GM21529 (cell line): ENCODE data around the gene TOLLIP.

Experiments used
- ATAC-seq: cut with Tn5 transposase; IDR thresholded peaks from one replicate; pipeline ENCODE4 v1.9.1; 2021; ENCODE audit not compliant: unreplicated experiment

TOLLIP gene

DNA sequence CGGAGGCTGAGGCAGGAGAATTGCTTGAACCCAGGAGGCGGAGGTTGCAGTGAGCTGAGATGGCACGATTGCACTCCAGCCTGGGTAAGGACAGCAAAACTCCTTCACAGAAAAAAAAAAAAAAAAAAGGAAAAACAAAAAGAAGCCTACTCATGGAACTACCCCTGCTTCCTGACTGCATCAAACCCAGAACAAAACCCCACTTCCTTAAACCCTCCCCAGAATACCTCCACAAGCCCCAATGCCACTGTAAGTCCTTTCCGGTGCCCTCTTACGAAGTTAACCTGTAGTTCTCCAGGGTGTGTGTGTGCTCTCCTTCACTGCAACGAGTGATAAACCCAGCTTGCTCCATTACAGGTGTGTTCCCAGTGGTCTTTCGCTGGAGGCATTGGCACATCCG is 8.6 kb upstream of the TOLLIP start:
- ATAC-seq = no peak

DNA sequence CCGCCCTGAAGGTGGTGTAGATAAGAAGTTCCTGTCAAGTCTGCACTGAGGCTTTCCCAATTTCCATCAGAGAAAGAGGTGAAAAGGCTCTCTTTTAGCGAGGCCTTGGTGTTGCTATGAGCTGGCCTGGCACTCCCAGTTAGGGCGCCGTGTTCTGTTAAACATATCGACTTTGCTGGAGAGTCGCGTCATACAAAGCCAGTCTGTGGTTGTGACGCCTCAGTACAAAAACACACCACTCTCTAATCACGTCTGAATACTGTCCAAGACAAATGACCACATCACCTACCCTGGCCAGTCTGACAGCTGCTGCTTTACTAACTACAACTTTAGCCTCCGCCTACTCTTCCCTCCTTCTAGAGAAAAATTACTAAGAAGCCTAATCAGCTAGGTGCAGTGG is 8.0 kb upstream of the TOLLIP start:
- ATAC-seq = no peak

DNA sequence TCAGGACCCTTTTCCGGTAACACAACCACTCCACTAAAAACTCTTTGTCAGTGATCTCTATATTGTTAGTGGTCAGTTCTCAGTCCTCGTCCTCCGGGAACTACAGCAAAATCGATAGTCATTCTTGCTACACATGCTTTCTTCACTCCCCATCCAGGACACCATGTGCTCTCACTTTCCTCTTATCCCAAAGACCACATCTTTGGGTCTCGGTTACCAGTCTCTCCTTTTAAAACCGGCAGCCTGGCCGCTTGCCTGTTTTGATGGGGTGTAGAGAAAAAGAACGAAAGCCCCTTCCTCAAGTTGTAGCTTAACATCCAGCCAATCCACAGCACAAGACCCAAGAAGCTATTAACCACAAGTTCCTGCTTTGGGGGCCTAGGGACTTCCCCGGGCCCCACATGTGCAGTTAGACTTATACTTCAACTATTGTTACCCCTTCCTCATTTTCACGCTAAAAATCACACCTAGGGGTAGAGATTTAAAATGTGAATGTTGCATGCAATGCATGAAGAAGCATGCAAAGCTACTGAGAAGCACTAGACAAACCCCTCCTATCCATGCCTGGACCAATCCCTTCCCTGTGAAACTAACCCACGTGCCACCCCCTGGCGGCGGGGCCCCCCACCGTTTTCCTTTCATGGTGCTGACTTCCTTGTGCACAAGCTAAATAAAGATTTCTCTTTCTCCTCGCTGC is 1.5 kb upstream of the TOLLIP start:
- ATAC-seq = no peak

DNA sequence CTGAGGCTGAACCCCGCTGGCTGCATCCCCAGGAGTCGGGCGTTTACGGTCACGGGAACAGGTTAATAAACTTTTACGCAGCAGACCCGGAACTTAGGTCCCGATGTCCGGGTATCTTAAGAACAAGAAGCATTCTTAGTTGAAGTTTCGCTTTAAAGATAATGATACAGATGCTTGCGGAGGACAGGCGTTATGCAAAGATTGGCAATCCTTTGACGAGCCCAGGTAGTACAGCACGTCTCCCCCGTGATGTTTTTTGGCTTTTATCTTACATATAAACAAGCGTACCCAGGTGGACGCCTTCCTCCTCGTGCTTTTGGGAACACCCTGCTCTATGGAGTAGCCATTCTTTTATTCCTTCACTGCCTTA is 871 bp upstream of the TOLLIP start:
- no peak for ATAC-seq

DNA sequence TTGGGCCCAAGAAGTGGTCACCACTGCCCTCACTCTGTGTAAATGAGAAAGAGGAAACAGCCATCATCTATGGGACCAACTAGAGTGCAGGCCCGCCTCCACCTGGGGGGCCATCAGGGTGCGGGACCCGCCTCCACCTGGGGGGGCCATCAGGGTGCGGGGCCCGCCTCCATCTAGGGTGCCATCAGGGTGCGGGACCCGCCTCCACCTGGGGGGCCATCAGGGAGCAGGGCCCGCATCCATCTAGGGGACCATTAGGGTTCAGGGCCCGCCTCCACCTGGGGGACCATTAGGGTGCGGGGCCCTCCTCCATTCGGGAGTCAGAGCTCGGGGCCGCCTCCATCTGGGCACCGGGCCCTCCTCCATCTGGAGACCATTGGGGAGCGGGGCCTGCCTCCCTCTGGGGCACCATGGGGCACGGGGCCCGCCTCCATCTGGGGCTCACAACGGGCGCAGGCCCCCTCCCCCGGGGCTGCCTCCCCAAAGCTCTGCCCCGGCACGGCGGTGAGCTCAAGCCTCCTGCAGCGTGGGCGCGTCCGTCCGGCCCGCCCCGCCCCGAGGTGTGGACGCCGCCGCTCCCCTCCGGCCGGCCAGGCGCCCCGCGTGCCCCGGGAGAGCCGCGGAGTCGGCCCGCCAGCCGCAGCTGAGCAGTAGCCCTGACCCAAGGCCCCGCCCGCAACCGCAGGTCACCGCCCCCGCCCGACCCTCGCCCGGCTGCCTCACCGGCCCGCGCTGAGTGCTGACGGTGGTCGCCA is 512 bp downstream of the TOLLIP start:
- ATAC-seq = peak; percentile 55

DNA sequence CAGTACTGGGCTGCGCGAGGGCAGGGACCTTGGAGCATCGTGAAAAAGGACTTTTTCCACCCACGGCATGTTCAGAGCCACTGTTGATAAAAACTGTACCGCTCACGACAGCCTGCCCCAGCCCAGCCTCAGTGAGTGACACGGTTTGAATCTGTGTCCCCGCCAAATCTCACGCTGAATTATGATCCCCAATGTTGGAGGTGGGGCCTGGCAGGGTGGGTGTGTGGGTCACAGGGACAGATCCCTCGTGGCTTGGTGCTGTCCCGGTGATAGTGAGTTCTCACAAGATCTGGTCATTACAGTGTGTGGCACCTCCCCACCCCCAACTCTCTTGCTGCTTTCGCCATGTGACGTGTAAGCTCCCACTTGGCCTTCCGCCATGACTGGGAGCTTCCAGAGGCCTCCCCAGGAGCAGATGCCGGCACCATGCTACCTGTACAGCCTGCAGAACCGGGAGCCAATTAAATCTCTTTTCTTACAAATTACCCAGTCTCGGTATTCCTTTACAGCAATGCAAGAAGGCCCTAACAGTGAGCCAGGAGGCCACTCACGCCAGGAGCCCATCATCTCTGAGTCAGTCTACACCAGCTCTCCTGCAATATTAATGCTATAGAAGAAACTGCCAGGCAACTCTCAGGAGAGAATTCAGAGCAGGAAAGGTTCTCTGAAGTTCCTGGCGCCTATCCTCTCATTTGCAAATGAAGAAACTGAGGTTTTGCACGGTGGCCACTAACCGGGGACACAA is 1.3 kb downstream of the TOLLIP start:
- no peak for ATAC-seq

DNA sequence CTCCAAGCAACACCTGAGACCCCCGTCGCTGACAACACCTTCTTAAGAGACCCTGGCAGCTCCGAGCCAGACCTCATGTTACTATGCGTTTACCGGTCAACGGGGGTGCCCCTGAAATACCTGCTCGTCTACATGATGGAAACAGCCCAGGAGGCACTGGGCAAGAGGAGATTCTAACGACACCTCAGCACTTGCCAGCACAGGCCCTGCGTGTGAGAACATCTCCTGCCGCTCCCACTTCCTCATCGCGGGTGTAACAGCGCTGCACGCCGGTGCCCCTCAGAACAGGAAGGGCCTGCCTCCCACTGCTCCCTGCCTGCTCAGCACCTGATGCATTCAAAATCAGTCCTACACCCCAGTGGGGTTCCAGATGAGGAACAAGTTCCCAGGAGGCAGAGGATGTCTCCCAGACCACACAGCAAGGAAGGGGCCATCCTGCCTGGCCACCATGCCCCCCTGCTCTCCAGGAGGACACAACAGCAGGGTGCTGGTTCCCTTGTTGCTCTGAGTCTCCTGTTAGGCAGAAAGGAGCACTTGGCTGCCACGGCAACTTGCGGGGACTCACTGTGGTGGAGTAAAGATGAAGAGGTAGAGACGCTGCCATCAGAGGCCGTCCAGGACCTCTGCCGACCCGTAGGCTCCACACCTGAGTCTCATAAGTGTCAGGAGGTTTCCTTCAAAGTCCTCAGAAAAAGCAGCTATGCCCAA is 2.1 kb downstream of the TOLLIP start:
- ATAC-seq = no peak

DNA sequence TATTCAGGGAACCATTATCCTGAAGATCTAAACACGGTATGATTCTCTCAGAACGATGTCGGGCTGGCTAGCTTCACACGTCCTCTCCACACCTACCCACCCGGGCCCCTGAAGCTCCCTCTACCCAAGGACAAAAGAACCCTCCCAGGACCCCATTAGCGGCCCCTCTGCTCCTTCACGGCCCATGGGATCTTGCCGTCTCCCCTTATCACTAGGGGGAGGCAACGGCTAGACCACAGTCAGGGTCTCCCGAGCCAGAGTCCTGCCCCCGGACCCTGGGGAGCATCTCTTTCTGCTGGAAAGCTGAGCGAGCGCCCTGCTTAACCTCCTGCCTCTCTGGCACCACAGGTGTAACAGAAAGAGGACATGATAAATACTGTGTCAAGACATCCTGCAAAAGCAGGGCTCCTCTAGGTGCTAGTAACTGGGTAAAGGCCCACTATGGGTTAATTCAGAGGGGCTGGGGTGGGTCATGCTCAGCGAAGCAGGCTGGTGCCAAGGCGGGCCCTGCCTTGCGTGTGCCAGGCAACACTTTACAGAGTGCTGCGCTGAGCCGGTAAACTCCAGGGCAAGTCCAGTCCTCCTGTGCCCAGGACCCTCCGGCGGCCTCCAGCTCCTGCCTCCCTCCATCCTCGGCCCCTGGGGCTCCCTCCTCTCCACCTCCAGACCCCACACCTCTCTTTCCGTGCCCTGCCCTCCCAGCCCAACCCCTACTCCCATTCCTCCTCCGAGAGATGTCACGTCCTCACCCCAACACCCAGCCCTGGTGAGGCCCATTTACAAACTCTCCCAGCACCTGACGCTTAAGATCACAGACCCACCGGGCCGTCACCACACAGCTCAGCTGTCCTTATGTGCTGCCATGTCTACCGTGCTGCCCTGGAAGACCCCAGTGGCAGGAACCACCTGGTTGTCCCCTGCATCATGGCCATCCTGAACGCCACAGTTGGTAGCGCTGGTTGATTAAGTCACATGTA is 3.0 kb downstream of the TOLLIP start:
- ATAC-seq = no peak

DNA sequence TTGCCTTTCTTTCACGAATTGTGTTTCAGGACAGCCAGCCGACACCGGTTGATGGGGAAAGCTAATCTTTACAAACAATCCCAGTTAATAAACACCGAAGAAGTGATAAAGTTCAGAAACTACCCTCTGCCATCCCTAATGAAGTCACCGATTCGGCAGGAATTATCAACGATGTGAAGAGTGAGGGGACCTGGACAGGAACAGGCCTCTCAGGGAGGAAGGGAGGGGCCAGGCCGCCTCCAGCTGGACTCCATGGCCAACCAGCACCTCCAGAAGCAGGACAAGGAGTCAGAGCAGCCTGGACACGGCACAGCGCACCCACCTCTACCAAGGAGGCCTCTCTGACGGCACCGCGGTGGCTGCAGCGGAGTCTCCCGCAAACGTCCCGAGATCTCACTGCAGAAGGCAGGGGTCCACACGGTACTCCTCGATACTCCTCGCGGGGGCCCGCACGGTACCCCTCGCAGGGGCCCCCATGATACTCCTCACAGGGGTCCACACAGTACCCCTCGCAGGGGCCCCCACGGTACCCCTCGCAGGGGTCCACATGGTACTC is 3.9 kb downstream of the TOLLIP start:
- no peak for ATAC-seq

DNA sequence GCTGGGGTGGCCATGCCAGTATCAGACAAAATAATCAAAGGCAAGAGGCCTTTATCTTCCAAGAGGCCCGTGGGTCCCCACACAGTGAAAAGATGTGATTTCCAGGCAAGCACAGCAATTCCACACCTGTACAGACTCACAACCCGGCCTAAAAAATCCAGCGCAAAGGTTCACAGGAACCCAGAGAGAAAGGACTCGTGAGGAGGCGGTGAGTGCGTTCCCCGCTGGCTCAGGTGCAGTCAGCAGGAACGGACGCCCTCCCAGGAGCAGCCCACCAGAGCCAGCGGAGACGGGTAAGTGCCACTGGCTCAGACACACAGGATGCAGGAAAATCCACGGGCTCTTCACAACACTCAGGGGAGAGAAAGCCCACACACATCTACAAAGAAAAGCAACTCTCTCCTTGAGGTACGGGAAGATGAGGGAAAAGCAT is 4.4 kb downstream of the TOLLIP start:
- no peak for ATAC-seq

DNA sequence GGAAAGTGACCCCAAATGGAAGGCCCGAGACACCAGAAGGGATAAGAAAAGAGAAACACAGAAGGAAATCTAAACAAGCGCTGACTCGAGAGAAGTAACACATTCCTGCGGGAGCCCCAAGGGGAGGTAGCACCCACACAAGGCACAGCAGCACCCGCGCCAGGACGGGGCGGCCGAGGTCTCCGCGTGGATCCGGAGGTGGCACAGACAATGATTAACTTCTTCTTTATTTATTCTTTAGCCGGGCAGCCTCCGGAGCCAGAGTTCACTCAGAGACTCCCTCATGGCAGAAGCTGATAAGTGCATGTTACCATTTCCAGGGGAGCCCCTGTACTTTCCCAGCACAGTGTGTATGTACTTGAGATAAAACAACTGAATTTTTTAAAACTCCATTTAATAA is 5.1 kb downstream of the TOLLIP start:
- no peak for ATAC-seq

DNA sequence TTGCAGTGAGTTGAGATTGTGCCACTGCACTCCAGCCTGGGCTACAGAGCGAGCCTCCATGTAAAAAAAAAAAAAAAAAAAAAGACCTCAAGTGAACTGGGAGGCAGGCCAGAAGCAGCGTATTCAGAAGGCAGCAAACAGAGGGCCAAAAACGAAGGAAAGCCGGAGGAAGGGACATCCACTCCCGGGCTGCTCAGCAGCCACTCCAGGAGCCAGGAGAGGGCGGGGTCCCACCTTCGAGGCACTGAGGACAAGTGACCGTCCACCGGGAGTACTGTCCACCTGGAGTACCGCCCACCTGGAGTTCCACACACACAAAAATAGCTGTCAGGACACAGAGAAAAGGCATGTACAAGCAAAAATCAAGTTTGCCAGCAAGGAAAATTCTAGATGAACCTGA is 5.5 kb downstream of the TOLLIP start:
- ATAC-seq = no peak

DNA sequence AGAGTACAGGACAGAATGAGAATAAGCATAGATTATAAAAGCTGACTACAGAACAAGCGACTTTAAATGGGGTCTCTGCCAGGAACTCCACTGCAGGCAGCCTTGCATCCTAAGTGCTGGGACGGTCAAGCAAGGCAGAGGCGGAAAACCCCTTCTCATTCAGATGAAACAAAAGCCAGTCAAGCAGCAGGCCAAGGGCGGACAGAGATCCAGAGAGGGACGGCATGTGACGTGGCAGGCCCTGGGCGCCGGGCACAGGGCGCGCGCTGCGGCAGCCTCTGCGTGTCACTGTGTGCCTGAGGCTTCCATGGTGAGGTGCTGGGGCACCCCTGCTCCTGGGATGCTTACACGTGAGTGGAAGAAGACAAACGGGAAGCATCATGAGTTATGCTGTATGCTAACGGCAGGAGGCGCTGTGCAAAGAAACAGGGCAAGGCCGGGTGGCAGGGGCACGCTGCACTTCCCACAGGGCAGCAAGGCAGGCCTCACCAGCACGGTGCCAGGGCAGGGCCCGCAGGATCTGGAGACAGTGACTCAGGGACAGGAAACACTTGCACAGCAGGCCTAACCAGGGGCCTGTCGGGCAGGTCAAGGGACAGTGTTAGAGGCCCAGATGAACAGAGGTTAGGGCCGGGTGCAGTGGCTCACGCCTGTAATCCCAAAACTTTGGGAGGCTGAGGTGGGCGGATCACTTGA is 6.2 kb downstream of the TOLLIP start:
- ATAC-seq = no peak

DNA sequence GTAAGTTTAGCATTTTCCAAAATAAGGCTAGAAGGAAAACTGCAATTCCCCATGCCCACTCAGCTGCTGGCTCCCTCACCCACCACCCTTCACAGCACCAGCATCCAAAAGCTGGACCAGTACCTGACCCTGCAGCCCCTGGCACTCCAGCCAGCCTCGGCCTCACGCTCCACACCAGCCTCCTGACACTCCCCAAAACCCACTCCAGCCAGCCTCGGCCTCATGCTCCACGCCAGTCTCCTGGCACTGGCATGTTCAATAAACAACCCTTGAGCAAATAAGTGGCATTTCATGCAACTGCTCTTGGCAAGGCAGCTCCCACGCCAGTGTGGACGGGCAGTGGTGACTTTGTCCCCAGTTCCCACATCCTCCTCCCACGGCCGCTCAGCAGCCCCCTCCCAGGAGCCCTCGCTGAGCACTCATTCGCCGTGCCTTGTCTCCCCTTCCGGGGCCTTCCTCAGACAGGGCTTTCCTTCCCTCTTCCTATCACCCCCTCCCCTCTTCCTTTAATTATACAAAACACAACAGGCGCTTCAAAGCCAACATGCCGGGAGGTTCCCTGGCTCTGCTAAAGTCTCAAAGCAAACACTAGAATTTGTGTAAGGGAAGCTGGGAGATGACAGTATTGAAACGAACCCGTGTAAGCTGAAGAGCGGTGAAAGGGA is 6.8 kb downstream of the TOLLIP start:
- no peak for ATAC-seq

DNA sequence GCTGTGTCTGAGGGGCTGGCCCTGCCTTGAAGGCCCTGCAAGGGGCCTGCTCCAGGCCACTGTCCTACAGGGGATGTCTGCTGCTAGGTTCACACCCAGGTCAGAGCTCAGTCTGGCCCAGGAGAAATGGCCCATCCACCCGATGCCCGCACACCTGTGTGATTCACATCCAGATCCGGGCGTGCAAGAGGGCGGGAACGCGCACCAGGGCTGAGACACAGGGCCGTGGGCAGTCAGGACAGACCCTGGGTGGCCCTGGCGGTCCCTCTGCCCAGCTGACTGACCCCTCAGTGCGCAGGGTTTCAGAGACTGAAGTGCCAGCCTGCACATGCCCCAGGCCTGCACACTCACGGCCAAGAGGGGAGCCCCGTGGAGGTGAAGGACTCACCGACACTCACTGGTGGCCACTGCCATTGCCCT is 7.4 kb downstream of the TOLLIP start:
- ATAC-seq = no peak

DNA sequence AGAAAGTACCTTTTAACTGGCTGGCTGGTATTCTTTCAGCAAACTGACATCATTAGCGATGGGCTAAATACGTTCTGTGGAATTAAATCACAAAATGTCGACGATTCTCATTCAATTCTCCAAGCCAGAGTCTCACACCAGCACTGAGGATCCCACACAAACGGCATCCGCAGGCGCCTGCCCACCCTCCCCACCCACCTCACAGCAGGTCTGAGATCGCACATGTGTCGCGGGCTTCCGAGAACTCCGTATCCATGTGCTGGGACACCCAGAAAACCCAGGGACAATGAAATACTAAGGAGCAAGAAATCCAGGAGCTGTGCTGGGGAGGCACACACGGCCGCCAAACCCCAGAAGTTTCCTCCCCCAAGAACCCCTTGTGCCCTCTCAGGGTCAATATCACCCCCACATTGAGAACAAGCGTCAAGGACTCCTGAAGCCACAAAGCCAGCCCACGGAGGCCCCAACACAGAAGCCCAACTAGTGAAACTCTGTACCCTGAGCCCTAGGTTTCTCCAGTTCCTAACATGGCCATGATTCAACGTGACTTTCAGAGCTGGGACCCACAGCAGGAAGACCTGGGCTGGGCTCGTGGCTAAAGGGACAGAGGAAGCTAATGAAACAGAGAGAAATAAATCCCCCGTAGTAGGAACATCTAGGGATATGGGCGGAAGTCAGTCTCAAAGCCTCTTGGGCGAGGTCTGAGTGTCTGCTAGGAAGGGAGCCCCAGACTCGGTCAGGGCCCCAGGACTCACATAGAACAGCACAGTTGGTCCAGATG is 8.0 kb downstream of the TOLLIP start:
- ATAC-seq = no peak

DNA sequence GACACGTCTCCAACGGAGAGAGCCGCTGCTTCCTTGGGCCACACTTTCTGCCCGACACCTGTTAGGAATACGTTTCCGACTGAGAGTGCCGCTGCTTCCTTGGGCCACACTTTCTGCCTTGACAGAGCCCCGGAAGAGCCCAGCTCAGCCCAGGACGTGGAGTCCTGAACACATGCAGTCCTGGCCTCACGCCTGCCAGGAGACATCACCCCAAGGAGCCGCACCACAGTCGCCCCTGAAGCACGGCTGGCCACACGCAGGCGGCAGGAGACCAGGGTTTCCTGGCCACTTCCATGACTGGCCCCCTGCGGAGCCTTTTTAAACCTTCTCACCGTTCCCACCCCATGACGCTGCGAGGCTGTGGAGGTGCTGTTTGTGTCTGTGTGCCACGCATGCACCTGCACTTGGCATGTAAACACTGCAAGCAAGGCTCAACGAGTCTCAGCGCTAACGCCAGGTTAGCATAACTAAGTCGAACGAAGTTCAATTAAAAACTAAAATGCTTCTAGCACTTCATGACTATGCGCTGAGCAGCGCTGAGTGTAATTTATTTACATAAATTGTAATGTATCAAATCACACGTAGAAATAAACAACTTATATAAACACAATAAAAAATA is 8.8 kb downstream of the TOLLIP start:
- ATAC-seq = no peak

DNA sequence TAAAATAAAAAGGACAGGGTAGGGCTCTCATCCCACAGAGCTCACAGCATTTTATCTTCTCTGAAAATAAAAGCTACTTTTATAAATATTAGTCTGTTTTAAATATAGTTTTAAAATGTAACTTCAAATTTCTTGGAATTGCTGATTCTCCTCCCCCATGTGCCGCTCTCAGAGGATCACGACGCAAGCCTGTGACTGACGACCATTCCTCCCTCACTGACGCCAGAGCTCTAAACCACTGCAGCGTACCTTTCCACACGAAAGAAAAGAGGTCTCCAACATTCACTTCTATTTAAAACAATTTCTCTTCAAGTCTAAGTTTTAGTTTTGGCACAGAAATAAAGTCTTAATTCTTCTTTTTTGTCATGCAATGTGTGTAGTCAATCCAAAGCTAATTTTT is 9.3 kb downstream of the TOLLIP start:
- no peak for ATAC-seq
